IPS-15b (cell line): ENCODE data around the gene MAP3K13.

ENCODE experiments used
- H3K27me3 ChIP-seq: one replicate; pipeline ENCODE4 v1.6.1; 2013; ENCODE audit warnings: low read length; ENCODE audit not compliant: control insufficient read depth, insufficient read depth
- H3K36me3 ChIP-seq: one replicate; pipeline ENCODE4 v1.6.1; 2013; ENCODE audit warnings: low read length; ENCODE audit not compliant: control insufficient read depth, insufficient read depth
- H3K4me1 ChIP-seq: one replicate; pipeline ENCODE4 v1.6.1; 2013; ENCODE audit warnings: mild to moderate bottlenecking, low read length; ENCODE audit not compliant: control insufficient read depth, insufficient read depth
- H3K4me3 ChIP-seq: one replicate; pipeline ENCODE4 v1.5.1; 2013; ENCODE audit warnings: low read depth, low read length
- H3K9ac ChIP-seq: one replicate; pipeline ENCODE4 v1.6.1; 2013; ENCODE audit warnings: low read depth, mild to moderate bottlenecking, low read length
- H3K9me3 ChIP-seq: one replicate; pipeline ENCODE4 v1.6.1; 2013; ENCODE audit warnings: mild to moderate bottlenecking, low read length; ENCODE audit not compliant: control insufficient read depth, insufficient read depth

The MAP3K13 gene

GRCh38 chr3:185502987-185503386 is 140.1 kb downstream of the MAP3K13 start:
- H3K9ac ChIP-seq = no peak overlapping the region
- H3K4me3 ChIP-seq = no peak overlapping the region
- no peaks in the 10 kb centered on the region for H3K36me3 ChIP-seq
- no peaks in the 10 kb centered on the region for H3K9me3 ChIP-seq
- no peaks in the 10 kb centered on the region for H3K4me1 ChIP-seq
- H3K27me3 ChIP-seq = no peaks in the 10 kb centered on the region

- Histone ChIP-seq H3K36me3 (no peaks in the 10 kb centered on the region), H3K9ac (no peak overlapping the region), H3K4me1 (no peaks in the 10 kb centered on the region)
These were observed 140.6 kb downstream of the MAP3K13 start for GRCh38 chr3:185503521-185503920.

GRCh38 chr3:185504636-185505035 is 141.7 kb downstream of the MAP3K13 start:
- H3K4me3 ChIP-seq = no peak overlapping the region
- H3K9me3 ChIP-seq = no peaks in the 10 kb centered on the region
- H3K9ac ChIP-seq = no peak overlapping the region
- no peaks in the 10 kb centered on the region for H3K36me3 ChIP-seq
- H3K27me3 ChIP-seq = no peaks in the 10 kb centered on the region
- no peaks in the 10 kb centered on the region for H3K4me1 ChIP-seq

More at GRCh38 chr3:185503521-185503920, 140.6 kb downstream of the MAP3K13 start:
- H3K27me3 ChIP-seq = no peaks in the 10 kb centered on the region
- no peak overlapping the region for H3K4me3 ChIP-seq
- no peaks in the 10 kb centered on the region for H3K9me3 ChIP-seq

GRCh38 chr3:185507883-185508282 is 144.9 kb downstream of the MAP3K13 start:
- Histone ChIP-seq H3K4me3 (no peak overlapping the region), H3K4me1 (no peaks in the 10 kb centered on the region), H3K36me3 (no peaks in the 10 kb centered on the region), H3K9me3 (no peaks in the 10 kb centered on the region), H3K9ac (no peak overlapping the region), H3K27me3 (no peaks in the 10 kb centered on the region)

GRCh38 chr3:185508335-185508991 is 145.5 kb downstream of the MAP3K13 start:
- H3K4me3 ChIP-seq = no peak overlapping the region
- H3K9ac ChIP-seq = no peak overlapping the region
- H3K27me3 ChIP-seq = no peaks in the 10 kb centered on the region
- no peaks in the 10 kb centered on the region for H3K4me1 ChIP-seq
- no peaks in the 10 kb centered on the region for H3K36me3 ChIP-seq
- no peaks in the 10 kb centered on the region for H3K9me3 ChIP-seq

GRCh38 chr3:185511711-185512110 is 148.8 kb downstream of the MAP3K13 start:
- Histone ChIP-seq H3K36me3 (no peaks in the 10 kb centered on the region), H3K4me3 (no peak overlapping the region), H3K4me1 (no peaks in the 10 kb centered on the region), H3K27me3 (no peaks in the 10 kb centered on the region), H3K9ac (no peak overlapping the region), H3K9me3 (no peaks in the 10 kb centered on the region)

- no peaks in the 10 kb centered on the region for H3K27me3 ChIP-seq
- H3K36me3 ChIP-seq = no peaks in the 10 kb centered on the region
- no peaks in the 10 kb centered on the region for H3K4me1 ChIP-seq
- no peak overlapping the region for H3K9ac ChIP-seq
- H3K9me3 ChIP-seq = no peaks in the 10 kb centered on the region
- no peak overlapping the region for H3K4me3 ChIP-seq
These were observed 154.6 kb downstream of the MAP3K13 start for GRCh38 chr3:185517387-185518130.

GRCh38 chr3:185519021-185519420 is 156.1 kb downstream of the MAP3K13 start:
- Histone ChIP-seq H3K4me3 (no peak overlapping the region), H3K9ac (no peak overlapping the region), H3K9me3 (no peaks in the 10 kb centered on the region), H3K4me1 (no peaks in the 10 kb centered on the region), H3K27me3 (no peaks in the 10 kb centered on the region), H3K36me3 (no peaks in the 10 kb centered on the region)

GRCh38 chr3:185521349-185522138 is 158.6 kb downstream of the MAP3K13 start:
- Histone ChIP-seq H3K4me3 (no peak overlapping the region), H3K36me3 (no peaks in the 10 kb centered on the region), H3K9ac (no peak overlapping the region), H3K27me3 (no peaks in the 10 kb centered on the region), H3K9me3 (no peaks in the 10 kb centered on the region), H3K4me1 (no peaks in the 10 kb centered on the region)

- no peaks in the 10 kb centered on the region for H3K27me3 ChIP-seq
- H3K9me3 ChIP-seq = no peaks in the 10 kb centered on the region
- no peaks in the 10 kb centered on the region for H3K4me1 ChIP-seq
- no peak overlapping the region for H3K9ac ChIP-seq
- no peaks in the 10 kb centered on the region for H3K36me3 ChIP-seq
- no peak overlapping the region for H3K4me3 ChIP-seq
These were observed 163.5 kb downstream of the MAP3K13 start for GRCh38 chr3:185526349-185526951.

- no peaks in the 10 kb centered on the region for H3K36me3 ChIP-seq
- no peaks in the 10 kb centered on the region for H3K27me3 ChIP-seq
- no peak overlapping the region for H3K4me3 ChIP-seq
- no peaks in the 10 kb centered on the region for H3K4me1 ChIP-seq
- H3K9me3 ChIP-seq = no peaks in the 10 kb centered on the region
- no peak overlapping the region for H3K9ac ChIP-seq
These were observed 164.4 kb downstream of the MAP3K13 start for GRCh38 chr3:185527364-185527763.
